HPDE6-E6E7 (cell line): ENCODE results near the gene ACAD10.
"Not testable (repeated sequence)": the region's sequence is repeated elsewhere in the genome, so short reads cannot be mapped to it uniquely, and the experiment has no call there.

Experiments
- DNase-seq: peaks from one replicate; pipeline ENCODE4 v3.0.0; 2011; ENCODE audit warnings: missing footprints; ENCODE audit errors: extremely low spot score

ACAD10 gene

DNA sequence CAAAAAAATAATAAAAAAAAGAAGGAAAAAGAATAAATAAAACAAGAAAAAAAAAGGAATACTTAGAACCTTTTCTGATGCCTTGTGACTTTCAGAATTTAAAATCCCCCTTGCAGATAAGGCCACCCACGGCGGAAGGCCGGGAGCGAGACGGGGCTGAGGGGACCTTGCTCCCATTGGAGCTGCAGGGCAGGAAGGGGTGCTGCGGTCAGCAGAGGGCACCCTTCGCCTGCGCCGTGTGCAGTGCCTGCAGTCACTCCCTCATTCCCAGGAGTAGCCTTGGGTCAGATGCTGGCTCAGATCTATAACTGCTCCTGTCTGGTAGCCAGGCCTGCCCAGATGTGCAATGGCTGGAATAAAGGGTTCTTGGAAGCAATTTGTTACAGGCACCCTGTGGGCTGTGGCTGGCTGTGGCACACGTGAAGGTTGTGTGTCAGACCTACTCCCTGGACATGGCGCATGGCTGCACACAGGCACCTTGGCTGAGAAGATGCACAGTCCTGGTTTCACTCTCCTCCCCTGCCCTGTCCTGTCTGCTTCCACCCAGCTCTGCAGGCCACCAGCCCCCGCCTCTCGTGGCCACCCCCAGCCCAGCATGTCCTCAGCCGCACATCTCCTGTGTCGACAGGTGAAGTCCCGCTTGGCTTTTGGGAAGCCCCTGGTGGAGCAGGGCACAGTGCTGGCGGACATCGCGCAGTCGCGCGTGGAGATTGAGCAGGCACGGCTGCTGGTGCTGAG, 67.5 kb downstream of the ACAD10 start:
- peak; percentile 74 for DNase-seq

DNA sequence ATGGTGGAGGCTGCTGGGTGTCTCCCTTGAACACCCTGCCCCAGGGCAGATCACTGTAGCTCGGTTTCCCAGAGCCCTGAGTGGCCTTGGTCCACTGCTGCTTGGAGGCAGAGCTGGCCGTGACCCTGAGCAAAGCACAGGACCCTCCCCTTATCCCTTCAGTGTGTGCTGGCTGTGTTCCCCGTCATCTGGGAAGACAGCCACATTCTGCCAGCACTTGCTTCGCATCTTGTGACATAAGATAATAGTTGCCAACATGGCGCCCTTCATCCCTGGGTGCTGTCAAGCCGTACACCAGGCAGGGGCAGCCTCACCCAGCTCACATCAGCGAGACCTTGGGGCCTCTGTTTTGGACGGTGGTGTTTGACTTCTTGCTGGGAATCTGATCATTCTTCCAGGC, 68.8 kb downstream of the ACAD10 start:
- DNase-seq, result no peak

DNA sequence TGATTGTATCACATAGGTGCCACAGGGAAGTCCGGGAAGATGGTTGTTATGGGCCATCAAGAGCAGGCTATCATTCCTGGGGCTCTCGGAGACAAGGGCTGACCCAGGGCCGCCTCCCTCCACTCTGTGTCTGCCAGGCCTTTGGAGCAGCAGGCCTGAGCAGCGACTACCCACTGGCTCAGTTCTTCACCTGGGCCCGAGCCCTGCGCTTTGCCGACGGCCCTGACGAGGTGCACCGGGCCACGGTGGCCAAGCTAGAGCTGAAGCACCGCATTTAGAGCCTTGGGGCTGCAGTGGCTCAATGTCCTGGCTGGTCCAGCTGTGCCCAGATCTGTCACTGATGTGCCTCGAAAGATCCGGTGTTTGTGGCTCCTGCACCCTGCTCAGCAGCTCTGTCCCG, 70.3 kb downstream of the ACAD10 start:
- no peak for DNase-seq

DNA sequence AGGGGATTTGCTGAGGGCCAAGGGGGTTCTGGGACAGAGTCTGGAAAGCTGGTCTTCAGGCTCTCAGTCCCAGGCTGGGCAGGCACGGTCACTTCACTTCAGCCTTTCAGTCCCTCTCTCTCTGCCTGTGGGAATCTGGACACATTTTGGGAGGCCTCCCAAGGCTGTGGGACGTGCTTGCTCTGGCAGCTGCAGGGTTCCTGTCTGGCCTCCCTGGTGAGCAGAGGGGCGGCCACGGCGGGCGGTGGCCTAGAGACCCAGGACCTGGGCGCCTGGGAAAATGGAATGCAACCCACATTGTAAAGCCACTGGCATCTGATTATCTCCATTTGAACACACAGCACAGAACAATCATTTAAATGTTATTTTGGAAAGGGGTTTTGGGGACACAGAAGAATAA, 70.8 kb downstream of the ACAD10 start:
- DNase-seq, result no peak

DNA sequence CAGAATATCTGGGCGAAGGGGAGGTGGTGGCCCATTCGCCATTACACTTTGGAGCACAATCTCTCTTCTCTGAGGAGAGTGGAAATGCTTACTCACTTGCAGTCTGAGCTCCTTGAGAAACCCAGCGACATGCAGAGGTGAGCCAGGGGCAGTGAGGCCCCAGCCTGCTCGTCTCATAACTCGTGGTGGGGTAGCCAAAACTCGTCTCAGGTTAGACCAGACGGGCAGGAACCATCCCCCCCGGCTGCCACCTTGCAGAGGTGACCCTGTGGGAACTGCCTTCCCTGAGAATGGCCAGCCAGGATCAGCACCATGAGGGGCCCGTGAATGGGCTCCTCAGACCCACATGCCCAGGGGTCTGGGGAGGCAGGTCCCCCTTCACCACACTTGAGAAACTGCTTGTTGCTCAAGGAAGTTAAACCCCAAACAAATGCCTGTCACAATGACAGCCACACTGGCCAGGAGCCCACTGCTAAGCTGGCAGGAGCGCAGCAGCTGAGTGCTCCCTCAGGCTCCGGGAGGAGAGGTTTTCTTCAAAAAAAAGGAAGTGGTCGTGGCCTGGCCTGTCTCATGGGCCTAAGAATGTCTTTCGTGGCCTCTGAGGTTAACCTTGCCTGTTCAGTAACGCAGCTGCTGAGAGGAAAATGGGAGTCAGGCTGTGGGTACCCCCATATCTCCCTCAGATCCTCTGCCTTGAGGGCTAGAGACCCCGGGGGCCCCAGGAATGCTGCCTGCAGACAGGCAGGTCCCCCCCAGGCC, 71.7 kb downstream of the ACAD10 start:
- no peak for DNase-seq

DNA sequence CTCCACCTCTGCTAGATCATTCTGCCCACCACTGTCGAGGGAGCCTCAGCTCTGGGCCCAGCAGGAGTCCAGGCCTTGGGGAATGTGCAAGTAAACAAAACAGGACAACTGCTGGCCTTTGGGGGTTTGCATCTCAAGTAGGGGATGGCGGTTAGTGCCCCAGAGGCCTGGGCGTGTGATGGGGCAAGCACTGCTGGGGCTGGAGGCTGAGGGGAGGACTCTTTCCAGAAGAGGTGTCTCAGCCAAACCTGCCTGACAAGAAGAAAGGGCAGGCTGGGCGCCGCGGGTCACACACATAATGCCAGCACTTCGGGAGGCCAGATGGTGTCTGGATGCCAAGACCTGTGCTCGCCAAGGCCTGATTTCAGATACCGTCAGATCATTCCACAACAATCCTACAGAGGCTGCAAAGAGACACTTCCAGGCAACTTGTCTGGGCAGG, 72.3 kb downstream of the ACAD10 start:
- DNase-seq, result no peak

DNA sequence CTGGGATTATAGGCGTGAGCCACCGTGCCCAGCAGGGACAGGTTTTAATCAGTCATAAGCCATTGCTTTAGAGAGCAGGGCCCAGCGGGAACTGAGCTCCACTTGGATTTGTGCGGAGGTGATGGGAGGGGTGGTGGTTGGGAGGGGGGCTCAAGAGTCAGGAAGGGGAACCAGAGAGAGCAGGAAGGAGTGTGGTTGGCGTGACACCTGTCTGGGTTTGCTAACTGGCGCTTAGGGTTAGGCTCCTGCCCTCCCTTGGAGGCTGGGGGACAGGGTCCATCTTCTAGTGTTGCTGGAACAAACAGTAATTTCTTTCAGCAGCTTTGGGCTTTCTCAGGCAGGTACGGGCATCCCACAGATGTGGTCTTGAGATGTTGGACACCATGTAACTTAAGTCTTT, 73.4 kb downstream of the ACAD10 start:
- no peak for DNase-seq

DNA sequence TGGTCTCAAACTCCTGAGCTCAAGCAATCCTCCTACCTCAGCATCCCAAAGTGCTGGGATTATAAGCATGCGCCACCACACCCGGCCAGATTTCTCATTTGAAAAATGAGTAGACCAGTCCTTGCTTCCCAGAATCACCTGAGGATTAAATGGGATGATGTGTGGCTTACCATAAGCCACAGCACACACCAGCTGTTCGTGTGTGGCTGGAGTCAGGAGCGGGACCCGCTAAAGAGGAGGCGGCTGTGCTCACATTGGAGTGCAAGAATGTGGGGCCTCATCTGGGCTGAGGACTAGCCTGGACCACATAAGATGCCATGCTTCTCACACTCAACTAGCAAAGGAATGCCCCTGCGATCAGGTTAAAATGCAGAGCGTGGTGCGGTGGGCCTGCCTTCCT, 74.1 kb downstream of the ACAD10 start:
- DNase-seq, result no peak

DNA sequence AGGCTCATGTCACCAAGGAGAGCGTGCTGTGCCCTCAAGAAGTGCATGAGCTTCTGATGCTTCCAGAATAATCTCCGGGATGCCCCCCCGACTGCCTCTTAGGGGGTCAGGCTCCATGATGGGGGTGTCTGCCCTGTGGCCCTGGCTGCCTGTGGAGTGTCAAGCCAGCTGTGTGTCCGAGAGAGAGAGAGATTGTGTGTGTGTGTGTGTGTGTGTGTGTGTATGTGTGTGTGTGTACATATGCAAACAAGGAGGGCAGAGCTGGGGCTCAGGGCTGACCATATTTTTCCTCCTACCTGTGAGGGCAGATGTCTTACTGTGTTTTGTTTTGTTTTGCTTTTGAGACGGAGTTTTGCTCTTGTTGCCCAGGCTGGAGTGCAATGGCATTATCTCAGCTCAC, 75.2 kb downstream of the ACAD10 start:
- no peak for DNase-seq

DNA sequence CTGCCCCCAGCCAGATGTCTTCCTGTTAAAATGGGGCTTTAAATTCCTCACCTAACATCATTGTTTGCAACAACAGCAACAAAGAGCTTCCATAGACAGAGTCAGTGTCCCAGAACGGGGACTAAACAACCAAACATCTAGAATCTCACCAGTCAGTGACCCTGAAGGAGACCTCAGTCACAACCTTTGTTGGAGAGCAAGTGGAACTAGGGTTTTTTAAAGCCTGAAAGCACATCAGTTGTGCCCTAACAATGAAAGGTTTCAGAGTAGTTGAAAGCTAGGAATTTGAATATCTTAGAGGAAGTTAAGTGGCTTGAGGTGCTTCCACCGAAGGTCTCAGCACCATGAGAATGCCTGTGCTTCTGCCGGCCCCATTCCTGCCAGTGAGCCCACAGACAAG, 75.9 kb downstream of the ACAD10 start:
- DNase-seq, result no peak

DNA sequence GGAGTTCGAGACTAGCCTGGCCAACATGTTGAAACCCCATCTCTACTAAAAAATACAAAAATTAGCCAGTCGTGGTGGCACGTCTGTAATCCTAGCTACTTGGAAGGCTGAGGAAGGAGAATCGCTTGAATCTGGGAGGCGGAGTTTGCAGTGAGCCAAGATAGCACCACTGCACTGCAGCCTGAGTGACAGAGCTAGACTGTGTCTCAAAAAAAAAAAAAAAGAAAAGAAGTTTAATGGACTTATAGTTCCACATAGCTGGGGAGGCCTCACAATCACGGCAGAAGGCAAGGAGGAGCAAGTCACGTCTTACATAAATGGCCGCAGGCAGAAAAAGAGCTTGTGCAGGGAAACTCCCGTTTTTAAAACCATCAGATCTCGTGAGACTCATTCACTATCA, 77.7 kb downstream of the ACAD10 start:
- DNase-seq, result not testable (repeated sequence)

DNA sequence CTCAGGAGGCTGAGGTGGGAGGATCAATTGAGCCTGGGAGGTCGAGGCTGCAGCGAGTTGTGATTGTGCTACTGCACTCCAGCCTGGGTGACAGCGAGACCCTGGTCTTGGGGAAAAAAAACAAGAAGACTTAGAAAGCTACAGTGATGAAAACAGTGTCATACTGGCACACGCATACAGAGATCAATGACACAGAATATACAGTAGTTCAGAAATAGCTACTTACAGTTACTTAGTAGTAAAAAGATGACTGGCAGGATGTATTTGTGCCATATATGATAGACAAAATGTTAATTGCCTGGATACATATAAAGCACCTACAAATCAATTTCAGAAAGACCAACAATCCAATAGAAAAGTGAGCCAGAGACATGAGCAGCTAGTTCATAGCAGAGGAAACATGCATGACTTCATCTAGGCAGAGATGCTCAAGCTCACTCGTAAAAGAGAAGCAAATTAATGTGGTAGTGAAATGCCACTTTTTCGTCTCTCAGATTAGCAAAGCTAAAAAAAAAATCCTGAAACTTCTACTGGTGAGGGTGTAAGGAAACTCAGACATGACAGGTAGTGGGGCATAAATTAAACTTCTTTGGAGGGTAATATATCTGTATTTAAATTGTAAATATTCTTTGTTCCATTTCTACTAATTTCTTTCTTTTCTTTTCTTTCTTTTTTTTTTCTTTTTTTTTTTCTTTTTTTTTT, 78.4 kb downstream of the ACAD10 start:
- no peak for DNase-seq

DNA sequence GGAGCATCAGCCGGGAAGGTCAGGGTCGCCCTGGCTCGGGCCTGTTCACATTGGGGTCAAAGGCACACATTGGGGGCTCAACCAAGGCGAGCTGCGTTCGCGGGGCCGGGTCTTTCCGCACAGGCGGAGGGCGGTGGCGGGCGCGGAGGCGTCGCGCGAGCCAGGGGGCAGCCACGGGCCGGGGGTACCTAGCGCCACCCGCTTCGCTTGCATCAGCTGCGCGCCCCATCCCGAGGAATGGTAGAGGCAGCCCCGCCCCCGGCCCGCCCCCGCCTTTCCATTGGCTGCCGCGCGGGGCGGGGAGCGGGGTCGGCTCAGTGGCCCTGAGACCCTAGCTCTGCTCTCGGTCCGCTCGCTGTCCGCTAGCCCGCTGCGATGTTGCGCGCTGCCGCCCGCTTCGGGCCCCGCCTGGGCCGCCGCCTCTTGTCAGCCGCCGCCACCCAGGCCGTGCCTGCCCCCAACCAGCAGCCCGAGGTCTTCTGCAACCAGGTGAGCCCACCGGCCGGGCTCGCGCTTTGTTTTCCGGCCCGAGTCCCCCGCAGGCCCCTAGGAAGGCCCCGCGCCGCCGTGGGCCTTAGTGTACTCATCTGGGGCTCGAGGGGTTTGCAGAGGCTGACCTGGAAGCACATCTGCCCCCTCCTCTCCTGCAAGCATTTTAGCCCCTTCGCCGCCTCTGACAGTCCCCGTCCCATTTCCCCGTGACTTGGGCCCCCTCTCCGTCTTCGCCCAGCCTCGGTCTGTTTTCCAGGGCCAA, 80.9 kb downstream of the ACAD10 start, which contains the start of gene ALDH2:
Gene ALDH2 (plus strand): TSS at position 326 of the 754 bp plus-strand sequence. CDS start 50 bp downstream, at position 376.
- peak; percentile 49 for DNase-seq

DNA sequence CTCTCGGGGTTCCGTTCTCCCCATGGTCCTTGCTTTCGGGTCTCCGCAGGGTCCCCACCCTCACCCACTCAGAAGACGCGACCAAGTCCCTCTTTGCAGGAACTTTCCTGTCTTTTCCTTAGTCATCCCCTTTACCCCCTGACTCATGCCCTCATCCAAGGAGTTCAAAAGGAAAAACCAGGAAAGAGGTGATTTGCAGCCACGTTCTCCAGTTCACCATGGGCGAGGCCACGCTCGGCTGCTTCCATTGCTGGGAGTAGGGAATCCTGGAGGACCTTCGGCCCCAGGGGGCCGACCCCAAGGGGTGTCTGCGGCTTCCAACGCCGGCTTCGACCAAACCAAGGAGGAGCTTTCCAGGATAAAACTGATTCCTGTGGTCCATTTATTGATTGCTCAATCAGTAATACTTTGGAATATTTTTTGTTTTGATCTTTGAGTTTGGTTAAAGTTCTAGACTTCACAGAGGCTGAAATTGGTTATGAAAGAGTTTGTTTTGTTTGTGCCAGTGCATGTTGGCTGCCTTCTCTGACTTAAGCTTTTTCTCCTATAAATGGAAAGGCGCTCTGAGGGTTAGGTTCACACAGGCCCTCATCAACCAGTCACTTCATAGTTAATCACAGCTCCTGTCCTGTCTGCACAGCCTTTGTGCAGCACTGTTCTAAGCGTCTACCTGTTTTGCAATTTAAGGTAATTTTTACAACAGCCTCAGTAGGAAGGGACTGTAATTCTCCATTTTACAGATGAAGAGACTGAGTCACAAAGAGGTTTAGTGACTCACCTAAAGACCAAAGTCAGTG, 81.7 kb downstream of the ACAD10 start:
- no peak for DNase-seq

DNA sequence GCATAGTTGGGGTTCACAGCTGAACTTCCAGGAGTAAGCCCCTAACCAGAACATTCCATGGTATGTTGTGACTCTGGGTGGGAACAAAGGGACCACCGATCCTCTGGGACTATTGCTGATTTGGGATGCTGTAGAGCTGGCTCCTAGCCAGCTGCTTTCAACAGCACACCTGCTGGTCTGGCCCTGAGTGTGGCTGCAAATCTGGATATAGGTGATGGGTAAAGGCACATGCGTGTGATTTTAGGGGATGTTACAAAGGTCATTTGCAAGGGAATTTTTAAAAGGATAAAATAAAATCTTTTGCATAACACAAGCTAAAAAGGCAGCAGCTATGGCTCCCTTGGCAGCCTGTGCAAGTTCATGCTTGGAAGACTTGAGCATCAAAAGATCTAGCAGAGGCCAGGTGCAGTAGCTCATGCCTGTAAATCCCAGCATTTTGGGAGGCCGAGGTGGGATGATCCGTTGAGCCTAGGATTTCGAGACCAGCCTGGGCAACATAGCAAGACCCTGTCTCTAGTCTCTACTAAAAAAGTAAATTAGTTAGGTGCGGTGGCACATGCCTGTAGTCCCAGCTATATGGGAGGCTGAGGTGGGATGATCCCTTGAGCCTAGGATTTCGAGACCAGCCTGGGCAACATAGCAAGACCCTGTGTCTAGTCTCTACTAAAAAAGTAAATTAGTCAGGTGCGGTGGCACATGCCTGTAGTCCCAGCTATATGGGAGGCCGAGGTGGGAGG, 82.5 kb downstream of the ACAD10 start:
- DNase-seq, result no peak

DNA sequence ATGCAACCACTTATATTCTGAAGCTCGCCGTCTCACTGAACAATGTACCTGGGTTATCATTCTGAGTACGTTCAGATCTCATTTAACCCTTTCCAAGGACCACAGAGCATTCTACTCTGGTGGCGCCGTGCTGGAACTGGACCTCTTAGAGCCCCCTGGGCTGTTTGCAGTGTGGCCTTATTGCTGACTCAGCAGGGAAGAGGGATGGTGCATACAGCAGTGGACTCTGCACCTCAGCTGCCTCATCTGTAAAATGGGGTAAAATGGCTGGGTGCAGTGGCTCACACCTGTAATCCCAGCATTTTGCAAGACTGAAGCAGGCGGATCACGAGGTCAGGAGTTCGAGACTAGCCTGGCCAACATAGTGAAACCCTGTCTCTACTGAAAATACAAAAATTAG, 83.7 kb downstream of the ACAD10 start:
- no peak for DNase-seq

DNA sequence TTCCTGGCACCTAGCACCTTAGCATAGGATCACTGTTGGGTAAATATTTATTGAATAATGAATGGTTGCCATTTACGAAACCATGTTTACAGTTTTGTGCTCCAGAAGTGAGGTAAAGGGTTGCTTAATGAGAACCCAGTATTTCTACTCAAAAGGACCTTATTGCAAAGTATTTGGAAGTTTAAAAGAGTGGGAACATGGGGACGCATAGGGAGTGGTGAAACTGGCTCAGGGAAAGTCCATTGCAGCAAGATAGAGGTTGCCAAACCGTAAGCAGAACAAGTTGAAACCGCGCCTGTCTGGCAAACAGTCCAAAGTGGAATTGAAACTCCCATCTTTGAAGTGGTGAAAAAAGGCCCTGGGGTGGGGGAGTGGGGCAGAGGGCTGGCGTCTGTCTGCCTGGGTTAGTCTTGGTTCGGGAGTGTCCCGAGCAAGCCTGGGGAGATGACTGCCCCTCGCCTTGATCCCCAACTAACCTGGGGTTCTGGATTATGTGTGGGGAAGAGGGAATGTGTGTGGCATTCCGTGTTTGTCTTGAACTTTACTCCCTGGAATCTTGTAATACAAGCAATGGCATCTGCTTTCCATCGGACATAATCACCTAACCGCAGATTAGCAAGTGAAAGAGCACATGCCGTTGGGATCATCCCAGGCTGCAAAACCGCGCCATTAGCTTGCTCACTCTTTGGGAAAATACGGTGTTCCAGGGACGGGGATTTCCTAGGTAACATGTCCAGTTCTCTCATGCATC, 88.1 kb downstream of the ACAD10 start:
- peak; percentile 47 for DNase-seq

DNA sequence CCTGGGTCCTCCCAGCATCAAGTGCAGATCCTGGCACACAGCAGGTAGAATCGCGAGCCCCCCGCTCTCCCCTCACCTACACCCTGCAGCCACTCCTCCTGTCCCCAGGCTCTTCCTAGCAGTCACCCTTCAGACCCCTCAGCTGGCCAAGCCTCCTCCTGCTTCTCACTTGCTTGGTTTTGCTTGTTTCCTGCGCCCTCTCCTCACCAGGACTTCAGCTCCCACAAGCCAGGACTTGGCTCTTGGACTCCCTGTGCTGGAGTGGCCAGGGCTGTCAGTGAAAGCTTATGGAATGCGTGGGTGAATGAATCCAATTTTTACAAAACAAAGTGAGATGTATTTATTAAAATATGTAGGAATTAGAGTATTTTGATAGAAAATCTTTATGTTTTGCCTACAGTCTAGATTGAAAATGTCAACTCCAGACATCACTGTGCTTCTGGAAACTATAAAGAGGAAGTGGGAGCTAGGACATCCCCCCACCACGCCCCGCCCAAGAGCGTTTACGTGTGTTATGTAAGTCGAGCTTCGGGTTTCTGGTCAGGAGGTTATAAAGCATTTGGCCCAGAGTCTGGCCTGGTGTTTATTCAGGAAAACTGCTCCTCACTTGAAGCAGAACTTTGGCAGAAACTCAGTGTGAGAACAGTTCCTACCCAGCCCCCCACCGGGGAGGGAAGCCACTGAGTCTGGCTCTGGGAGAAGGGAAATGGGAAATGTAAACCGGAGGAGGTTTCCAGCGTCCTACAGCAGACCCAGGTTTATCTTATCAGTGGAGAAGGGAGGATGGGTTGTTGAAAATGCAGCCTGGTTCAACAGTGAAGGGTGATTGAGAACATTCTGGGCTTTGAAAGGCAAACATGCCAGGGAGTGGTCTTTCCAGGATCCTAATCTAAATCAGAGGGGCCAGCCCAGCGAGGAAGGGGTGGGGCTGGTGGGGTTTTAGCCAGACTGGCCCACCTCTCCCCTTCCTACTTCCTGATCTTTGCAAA, 89.6 kb downstream of the ACAD10 start:
- DNase-seq, result no peak
